ENCODE data around the gene MBNL2.

The MBNL2 gene

GRCh38 chr13:97235549-97236231 is 13.6 kb downstream of the MBNL2 start:
- no peak for DNase-seq

- DNase-seq: no peak
These were observed 15.3 kb downstream of the MBNL2 start for GRCh38 chr13:97237388-97237787.

- no peak for DNase-seq
These were observed 16.3 kb downstream of the MBNL2 start for GRCh38 chr13:97238432-97238831.

- DNase-seq: no peak
These were observed 16.8 kb downstream of the MBNL2 start for GRCh38 chr13:97238883-97239282.

- DNase-seq: no peak
These were observed 17.2 kb downstream of the MBNL2 start for GRCh38 chr13:97239306-97239705.

- DNase-seq: no peak
These were observed 18.0 kb downstream of the MBNL2 start for GRCh38 chr13:97239943-97240787.

GRCh38 chr13:97240788-97241734 is 18.9 kb downstream of the MBNL2 start:
- DNase-seq: no peak

GRCh38 chr13:97241761-97242160 is 19.6 kb downstream of the MBNL2 start:
- no peak for DNase-seq

- no peak for DNase-seq
These were observed 20.8 kb downstream of the MBNL2 start for GRCh38 chr13:97242755-97243497.

GRCh38 chr13:97243915-97244781 is 22.0 kb downstream of the MBNL2 start:
- DNase-seq: no peak

GRCh38 chr13:97245011-97245410 is 22.9 kb downstream of the MBNL2 start:
- DNase-seq: no peak

GRCh38 chr13:97246596-97247158 is 24.5 kb downstream of the MBNL2 start:
- DNase-seq: no peak

GRCh38 chr13:97248243-97248642 is 26.1 kb downstream of the MBNL2 start:
- no peak for DNase-seq

GRCh38 chr13:97249093-97249795 is 27.1 kb downstream of the MBNL2 start:
- no peak for DNase-seq

- DNase-seq: no peak
These were observed 27.8 kb downstream of the MBNL2 start for GRCh38 chr13:97249796-97250495.

GRCh38 chr13:97250560-97250959 is 28.4 kb downstream of the MBNL2 start:
- no peak for DNase-seq

- no peak for DNase-seq
These were observed 30.6 kb downstream of the MBNL2 start for GRCh38 chr13:97252735-97253134.

- DNase-seq: no peak
These were observed 31.6 kb downstream of the MBNL2 start for GRCh38 chr13:97253581-97254293.

GRCh38 chr13:97254816-97255215 is 32.7 kb downstream of the MBNL2 start:
- DNase-seq: no peak
